T-helper 2 cell treated with Interferon-gamma antibody and Interleukin-4, amounts not matched to agents 5 μg/mL and 100 μg/mL, for 36 hours (primary cell): Measurements from ENCODE around the gene UQCRHL.

Experiments used
- DNase-seq: peaks from one replicate; pipeline ENCODE4 v3.0.0; 2021; ENCODE audit warnings: low spot score
- H3K27ac Mint-ChIP-seq: one replicate; pipeline ENCODE4 v1.8.0; 2021; ENCODE audit warnings: mild to moderate bottlenecking, mixed read lengths
- H3K27me3 Mint-ChIP-seq: one replicate; pipeline ENCODE4 v1.8.0; 2021; ENCODE audit warnings: low read depth, mixed read lengths
- H3K36me3 Mint-ChIP-seq: one replicate; pipeline ENCODE4 v1.8.0; 2021; ENCODE audit warnings: low read depth, mixed read lengths
- H3K4me1 Mint-ChIP-seq: one replicate; pipeline ENCODE4 v1.8.0; 2021; ENCODE audit warnings: low read depth, mixed read lengths
- H3K4me3 Mint-ChIP-seq: one replicate; pipeline ENCODE4 v1.8.0; 2022; ENCODE audit warnings: mild to moderate bottlenecking, moderate library complexity, mixed read lengths
- H3K9me3 Mint-ChIP-seq: one replicate; pipeline ENCODE4 v1.8.0; 2021; ENCODE audit warnings: mixed read lengths

UQCRHL gene

DNA sequence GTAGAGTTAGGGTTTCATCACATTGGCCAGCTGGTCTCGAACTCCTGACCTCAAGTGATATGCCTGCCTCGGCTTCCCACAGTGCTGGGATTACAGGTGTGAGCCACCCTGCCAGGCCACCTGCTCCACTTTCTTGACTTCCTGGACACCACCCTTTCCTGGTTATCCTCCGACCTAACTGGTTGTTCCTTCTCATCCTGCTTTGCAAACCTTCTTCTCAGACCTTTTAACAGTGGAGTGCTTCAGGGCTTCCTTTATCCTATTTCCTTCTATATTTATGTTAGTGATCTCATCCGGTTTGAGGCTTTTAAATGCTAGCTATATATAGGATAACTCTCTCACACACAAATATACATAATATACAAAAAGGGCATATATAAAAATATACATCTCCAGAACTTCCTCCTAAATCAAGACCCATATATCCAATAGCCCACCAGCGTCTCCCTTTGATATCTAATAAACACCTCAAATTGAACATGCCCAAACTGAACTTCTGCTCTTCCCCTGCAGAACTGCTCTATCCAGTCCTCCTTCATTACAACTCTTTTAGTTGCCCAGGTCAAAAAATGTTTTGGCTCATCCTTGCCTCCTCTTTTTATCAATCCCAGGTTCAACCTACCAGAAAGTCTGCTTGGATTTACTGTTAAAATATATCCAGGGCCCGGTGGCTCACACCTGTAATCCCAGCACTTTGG, 19.5 kb upstream of the UQCRHL start:
- Mint-ChIP-seq H3K4me3 (no peak overlapping the region), H3K36me3 (peaks cover 4% of the 10 kb centered on the region), H3K27ac (no peak overlapping the region), H3K27me3 (no peaks in the 10 kb centered on the region), H3K4me1 (peaks cover 16% of the 10 kb centered on the region), H3K9me3 (no peaks in the 10 kb centered on the region)
- DNase-seq = no peak

DNA sequence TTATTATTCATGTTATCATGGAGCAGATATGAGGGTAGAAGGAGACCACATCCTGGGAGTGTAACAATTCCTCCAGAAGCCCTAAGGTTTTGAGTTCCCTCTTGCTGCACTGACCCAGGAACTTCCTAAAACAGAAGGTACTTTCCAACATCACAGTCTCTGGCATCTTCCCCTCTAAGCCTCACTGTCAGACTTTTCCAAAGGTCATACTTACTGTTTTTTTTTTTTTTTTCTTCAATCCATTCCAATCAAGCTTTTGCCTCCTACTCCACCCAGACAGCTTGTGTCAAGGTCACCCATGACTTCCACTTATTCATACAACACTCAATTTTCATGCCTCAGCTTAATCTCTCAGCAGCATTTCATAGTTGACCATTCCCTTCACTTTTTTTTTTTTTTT, 18.4 kb upstream of the UQCRHL start:
- no peak for DNase-seq
- H3K9me3 Mint-ChIP-seq = no peaks in the 10 kb centered on the region
- H3K4me1 Mint-ChIP-seq = peaks cover 12% of the 10 kb centered on the region
- no peak overlapping the region for H3K4me3 Mint-ChIP-seq
- no peaks in the 10 kb centered on the region for H3K36me3 Mint-ChIP-seq
- no peaks in the 10 kb centered on the region for H3K27me3 Mint-ChIP-seq
- H3K27ac Mint-ChIP-seq = no peak overlapping the region

DNA sequence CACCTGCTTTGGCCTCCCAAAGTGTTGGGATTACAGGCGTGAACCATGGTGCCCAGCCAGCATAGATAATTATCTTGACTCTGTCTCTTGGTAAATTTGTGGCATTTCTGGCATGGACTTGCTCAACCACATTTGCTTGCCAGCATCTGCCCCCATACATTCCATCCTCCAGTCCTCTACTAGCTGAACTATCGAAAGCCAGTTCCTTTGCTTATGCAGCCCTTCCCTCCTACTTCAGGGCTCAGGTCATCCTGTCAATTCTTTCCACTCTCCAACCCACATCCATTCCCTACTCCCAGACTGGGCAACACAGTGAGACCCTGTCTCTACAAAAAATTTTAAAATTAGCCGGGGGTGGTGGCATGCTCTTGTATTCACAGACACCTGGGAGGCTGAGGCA, 13.0 kb upstream of the UQCRHL start:
- Mint-ChIP-seq H3K4me1 (peaks cover 6% of the 10 kb centered on the region), H3K27me3 (no peaks in the 10 kb centered on the region), H3K27ac (no peak overlapping the region), H3K9me3 (no peaks in the 10 kb centered on the region), H3K4me3 (no peak overlapping the region), H3K36me3 (no peaks in the 10 kb centered on the region)
- DNase-seq = no peak

- no peak for DNase-seq
- H3K9me3 Mint-ChIP-seq = no peaks in the 10 kb centered on the region
- no peak overlapping the region for H3K27ac Mint-ChIP-seq
- H3K27me3 Mint-ChIP-seq = no peaks in the 10 kb centered on the region
- no peaks in the 10 kb centered on the region for H3K36me3 Mint-ChIP-seq
- H3K4me1 Mint-ChIP-seq = peaks cover 6% of the 10 kb centered on the region
- no peak overlapping the region for H3K4me3 Mint-ChIP-seq
These were observed 9.2 kb upstream of the UQCRHL start for GRCh38 chr1:15816674-15817073.

GRCh38 chr1:15810073-15810472, 2.6 kb upstream of the UQCRHL start:
- no peak overlapping the region for H3K4me3 Mint-ChIP-seq
- H3K36me3 Mint-ChIP-seq = no peaks in the 10 kb centered on the region
- DNase-seq = no peak
- H3K27me3 Mint-ChIP-seq = no peaks in the 10 kb centered on the region
- H3K9me3 Mint-ChIP-seq = no peaks in the 10 kb centered on the region
- no peaks in the 10 kb centered on the region for H3K4me1 Mint-ChIP-seq
- no peak overlapping the region for H3K27ac Mint-ChIP-seq

GRCh38 chr1:15808955-15809354, 1.5 kb upstream of the UQCRHL start:
- no peaks in the 10 kb centered on the region for H3K27me3 Mint-ChIP-seq

GRCh38 chr1:15807121-15807520, 328 bp downstream of the UQCRHL start:
- peaks cover 3% of the 10 kb centered on the region for H3K27me3 Mint-ChIP-seq
- H3K9me3 Mint-ChIP-seq = no peaks in the 10 kb centered on the region
- no peak overlapping the region for H3K27ac Mint-ChIP-seq
- H3K4me1 Mint-ChIP-seq = peaks cover 2% of the 10 kb centered on the region
- H3K36me3 Mint-ChIP-seq = no peaks in the 10 kb centered on the region
- DNase-seq = no peak
- no peak overlapping the region for H3K4me3 Mint-ChIP-seq

More at GRCh38 chr1:15808955-15809354, 1.5 kb upstream of the UQCRHL start:
- Mint-ChIP-seq H3K27ac (no peak overlapping the region), H3K36me3 (no peaks in the 10 kb centered on the region), H3K4me1 (no peaks in the 10 kb centered on the region), H3K4me3 (no peak overlapping the region), H3K9me3 (no peaks in the 10 kb centered on the region)
- no peak for DNase-seq

DNA sequence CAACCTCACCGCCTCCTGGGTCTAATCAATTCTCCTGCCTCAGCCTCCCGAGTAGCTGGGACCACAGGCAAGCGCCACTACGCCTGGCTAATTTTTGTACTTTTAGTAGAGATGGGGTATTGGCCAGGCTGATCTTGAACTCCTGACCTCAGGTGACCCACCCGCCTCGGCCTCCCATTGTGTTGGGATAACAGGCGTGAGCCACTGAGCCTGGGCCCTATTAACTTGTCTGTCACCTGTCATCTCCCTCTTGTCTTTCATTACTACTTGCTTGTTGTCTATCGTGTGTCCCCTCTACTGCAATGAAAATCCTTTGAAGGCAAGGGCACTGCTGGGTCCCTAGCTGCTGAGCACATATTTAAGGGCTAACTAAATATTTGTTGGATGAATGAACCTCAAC, 3.4 kb downstream of the UQCRHL start:
- Mint-ChIP-seq H3K27me3 (peaks cover 3% of the 10 kb centered on the region), H3K4me3 (no peak overlapping the region), H3K36me3 (no peaks in the 10 kb centered on the region), H3K27ac (no peak overlapping the region), H3K4me1 (peaks cover 2% of the 10 kb centered on the region), H3K9me3 (no peaks in the 10 kb centered on the region)
- DNase-seq = no peak

GRCh38 chr1:15803380-15803779, 4.1 kb downstream of the UQCRHL start:
- H3K27ac Mint-ChIP-seq = no peak overlapping the region
- H3K9me3 Mint-ChIP-seq = no peaks in the 10 kb centered on the region
- peaks cover 3% of the 10 kb centered on the region for H3K27me3 Mint-ChIP-seq
- no peak overlapping the region for H3K4me3 Mint-ChIP-seq
- no peak for DNase-seq
- no peaks in the 10 kb centered on the region for H3K36me3 Mint-ChIP-seq
- H3K4me1 Mint-ChIP-seq = peaks cover 2% of the 10 kb centered on the region

- Mint-ChIP-seq H3K4me1 (peaks cover 2% of the 10 kb centered on the region), H3K9me3 (no peaks in the 10 kb centered on the region), H3K36me3 (no peaks in the 10 kb centered on the region), H3K27me3 (peaks cover 3% of the 10 kb centered on the region), H3K27ac (no peak overlapping the region), H3K4me3 (no peak overlapping the region)
- no peak for DNase-seq
These were observed 5.0 kb downstream of the UQCRHL start for GRCh38 chr1:15802234-15802965.

DNA sequence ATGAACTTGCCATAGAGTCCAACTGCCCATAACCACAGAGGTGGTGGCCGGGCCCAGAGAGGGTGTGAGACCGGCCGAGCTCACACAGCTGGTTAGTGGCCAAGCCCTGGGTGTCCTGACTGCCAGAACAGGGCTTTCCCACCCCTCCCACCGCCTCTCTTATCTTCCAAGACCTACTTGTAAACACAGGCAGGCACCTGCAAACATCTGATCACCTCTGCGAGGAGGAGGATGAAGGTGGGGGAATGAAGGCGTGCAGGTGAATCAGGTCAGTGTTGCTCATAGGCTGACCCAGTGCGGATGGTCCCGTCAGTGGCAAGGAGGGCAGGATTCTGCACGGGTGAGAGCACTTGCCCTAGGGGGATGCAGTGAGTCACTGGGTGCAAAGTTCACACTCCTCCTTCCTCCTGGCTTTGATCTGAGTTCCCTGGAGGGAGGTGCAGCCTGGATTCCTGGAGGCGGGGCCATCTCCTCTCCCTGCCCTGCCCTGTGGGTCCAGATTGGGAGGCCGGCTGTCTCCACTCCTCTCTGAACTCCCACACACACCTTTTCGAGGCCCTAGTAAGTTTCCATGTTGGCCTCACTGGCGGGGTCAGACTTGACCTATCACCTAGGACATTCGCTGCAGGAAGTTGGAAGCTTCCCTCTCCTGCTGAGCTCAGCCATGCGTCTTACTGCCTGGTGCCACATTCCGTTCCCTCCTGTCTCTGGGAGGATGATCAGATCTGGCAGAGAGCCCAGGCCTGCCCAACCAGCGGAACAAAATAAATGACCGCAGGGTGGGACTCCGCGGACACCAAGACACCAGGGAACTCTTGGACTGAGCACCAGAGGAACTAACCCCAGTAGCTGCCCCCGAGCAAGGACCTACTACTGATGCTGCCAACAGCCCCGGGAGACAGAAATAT, 7.3 kb downstream of the UQCRHL start:
- Mint-ChIP-seq H3K27me3 (peaks cover 3% of the 10 kb centered on the region), H3K9me3 (no peaks in the 10 kb centered on the region), H3K4me1 (peaks cover 2% of the 10 kb centered on the region), H3K36me3 (no peaks in the 10 kb centered on the region), H3K27ac (no peak overlapping the region), H3K4me3 (no peak overlapping the region)
- DNase-seq = no peak

DNA sequence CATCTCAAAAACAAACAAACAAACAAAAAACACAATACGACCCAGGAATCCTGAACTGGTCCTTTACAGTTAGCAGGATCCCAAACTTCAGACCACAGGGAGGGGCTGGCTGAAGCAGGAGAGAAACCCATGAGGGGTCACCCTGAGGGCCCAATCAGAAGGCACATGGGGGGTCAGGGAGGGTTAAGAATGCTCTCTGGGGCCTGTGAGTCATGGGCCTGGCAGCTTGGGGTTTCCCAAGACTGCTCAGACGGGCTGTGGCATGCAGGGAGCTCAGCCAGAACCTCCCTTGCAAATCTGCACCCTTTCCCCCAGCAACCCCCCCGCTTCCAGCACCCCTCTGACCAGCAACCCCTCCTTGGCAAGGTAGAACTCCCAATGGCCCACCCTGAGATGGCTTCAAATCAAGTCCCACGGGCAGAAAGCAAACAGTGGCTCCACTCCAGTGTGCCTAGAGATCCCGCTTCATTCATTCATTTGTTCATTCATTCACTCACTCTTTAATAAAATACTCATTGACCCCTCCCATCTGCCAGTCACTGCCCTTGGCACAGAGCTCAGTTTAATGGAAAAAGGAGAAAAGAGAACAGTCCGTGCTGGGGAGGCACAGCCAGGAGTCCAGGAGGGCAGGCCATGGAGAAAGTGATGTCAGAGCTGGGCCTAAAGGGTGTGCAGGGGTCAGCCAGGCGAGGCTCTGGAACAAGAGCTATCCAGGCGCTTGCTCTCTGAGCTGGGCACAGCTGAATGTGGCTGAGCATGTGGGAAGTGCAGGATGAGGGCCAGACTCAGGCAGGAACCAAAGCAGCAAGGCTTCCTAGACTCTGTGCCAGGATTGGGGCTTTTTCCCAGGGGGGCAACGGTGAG, 8.2 kb downstream of the UQCRHL start:
- DNase-seq = peak; percentile 7
- Mint-ChIP-seq H3K9me3 (no peaks in the 10 kb centered on the region), H3K27ac (no peak overlapping the region), H3K27me3 (peaks cover 3% of the 10 kb centered on the region), H3K36me3 (no peaks in the 10 kb centered on the region), H3K4me1 (peaks cover 2% of the 10 kb centered on the region), H3K4me3 (no peak overlapping the region)

DNA sequence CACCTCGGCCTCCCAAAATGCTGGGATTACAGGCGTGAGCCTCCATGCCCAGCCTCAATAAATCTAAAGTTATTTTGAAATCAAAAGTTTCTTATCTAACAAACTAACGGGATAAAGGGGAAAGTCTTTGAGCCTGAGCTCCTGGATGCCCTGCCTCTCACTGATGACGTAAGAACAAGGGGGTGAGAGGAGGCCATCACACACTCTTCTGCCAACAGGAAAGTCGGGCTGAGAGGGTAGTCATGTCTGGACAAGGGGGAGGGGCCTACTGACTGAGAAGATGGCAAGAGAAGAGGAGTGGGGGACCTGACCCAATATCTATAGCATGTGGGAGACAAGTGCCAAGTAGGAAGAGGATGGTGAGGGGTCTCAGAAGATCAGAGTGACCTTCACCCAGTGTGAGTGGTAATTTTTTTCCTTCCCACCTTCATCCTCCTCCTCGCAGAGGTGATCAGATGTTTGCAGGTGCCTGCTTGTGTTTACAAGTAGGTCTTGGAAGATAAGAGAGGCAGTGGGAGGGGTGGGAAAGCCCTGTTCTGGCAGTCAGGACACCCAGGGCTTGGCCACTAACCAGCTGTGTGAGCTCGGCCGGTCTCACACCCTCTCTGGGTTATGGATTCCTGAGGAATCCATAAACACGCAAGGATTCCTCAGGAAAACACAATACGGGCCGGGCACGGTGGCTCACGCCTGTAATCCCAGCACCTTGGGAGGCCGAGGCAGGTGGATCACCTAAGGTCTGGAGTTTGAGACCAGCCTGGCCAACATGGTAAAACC, 9.6 kb downstream of the UQCRHL start:
- H3K4me3 Mint-ChIP-seq = no peak overlapping the region
- no peak overlapping the region for H3K27ac Mint-ChIP-seq
- DNase-seq = no peak
- no peaks in the 10 kb centered on the region for H3K36me3 Mint-ChIP-seq
- H3K4me1 Mint-ChIP-seq = no peaks in the 10 kb centered on the region
- no peaks in the 10 kb centered on the region for H3K27me3 Mint-ChIP-seq
- no peaks in the 10 kb centered on the region for H3K9me3 Mint-ChIP-seq
